KMS-11 (cell line): ENCODE data around the gene CCNDBP1.

ENCODE experiments used
- H2AFZ ChIP-seq: fragments of 200-600 bp; sonication (generic); 2 replicates; pipeline ENCODE4 v1.6.1; 2016; ENCODE audit warnings: antibody characterized with exemption, mixed run types, low read depth
- H3K27ac ChIP-seq: fragments of 200-600 bp; sonication (generic); 2 replicates; pipeline ENCODE4 v1.6.1; 2016; ENCODE audit warnings: mild to moderate bottlenecking, mixed run types
- H3K27me3 ChIP-seq: fragments of 200-600 bp; sonication (generic); 2 replicates; pipeline ENCODE4 v1.6.1; 2017; ENCODE audit warnings: mild to moderate bottlenecking, low read depth, mixed run types, moderate library complexity; ENCODE audit not compliant: insufficient read depth
- H3K36me3 ChIP-seq: fragments of 200-600 bp; sonication (generic); 2 replicates; pipeline ENCODE4 v1.6.1; 2017; ENCODE audit warnings: mild to moderate bottlenecking, mixed run types; ENCODE audit not compliant: insufficient read depth
- H3K4me1 ChIP-seq: fragments of 200-600 bp; sonication (generic); 2 replicates; pipeline ENCODE4 v1.6.1; 2016; ENCODE audit warnings: mild to moderate bottlenecking, low read depth, mixed run types; ENCODE audit not compliant: poor library complexity, severe bottlenecking
- H3K4me2 ChIP-seq: fragments of 200-600 bp; sonication (generic); 2 replicates; pipeline ENCODE4 v1.7.0; 2016; ENCODE audit warnings: mild to moderate bottlenecking, mixed run types
- H3K4me3 ChIP-seq: fragments of 200-600 bp; sonication (generic); IDR thresholded peaks from 2 replicates; pipeline ENCODE4 v1.6.1; 2017; ENCODE audit warnings: low read depth, low read length, mixed read lengths; ENCODE audit not compliant: insufficient read depth
- H3K79me2 ChIP-seq: fragments of 200-600 bp; sonication (generic); 2 replicates; pipeline ENCODE4 v1.6.1; 2016; ENCODE audit warnings: low read depth, mixed run types; ENCODE audit not compliant: insufficient read depth
- H3K9ac ChIP-seq: fragments of 200-600 bp; sonication (generic); 2 replicates; pipeline ENCODE4 v1.6.1; 2016; ENCODE audit warnings: mild to moderate bottlenecking, mixed run types
- H4K20me1 ChIP-seq: fragments of 200-600 bp; sonication (generic); 2 replicates; pipeline ENCODE4 v1.6.1; 2016; ENCODE audit warnings: mild to moderate bottlenecking, mixed run types; ENCODE audit not compliant: insufficient read depth
- CTCF ChIP-seq: fragments of 200-600 bp; sonication (generic); conservative IDR thresholded peaks from 2 replicates; pipeline ENCODE4 v1.6.1; 2017; ENCODE audit warnings: low read depth, mild to moderate bottlenecking, antibody characterized with exemption, low read length, moderate library complexity, mixed read lengths

CCNDBP1 gene

GRCh38 chr15:43218908-43219706 is 33.9 kb downstream of the CCNDBP1 start:
- H3K27me3 ChIP-seq = no peaks in the 10 kb centered on the region
- H3K4me1 ChIP-seq = no peaks in the 10 kb centered on the region
- no peaks in the 10 kb centered on the region for H3K36me3 ChIP-seq
- no peaks in the 10 kb centered on the region for H3K79me2 ChIP-seq
- H2AFZ ChIP-seq = no peak overlapping the region
- H3K4me3 ChIP-seq = no peak overlapping the region
- H3K27ac ChIP-seq = no peak overlapping the region
- no peak overlapping the region for H3K4me2 ChIP-seq
- no peaks in the 10 kb centered on the region for H4K20me1 ChIP-seq
- H3K9ac ChIP-seq = no peak overlapping the region
- no peak for TF ChIP-seq CTCF

GRCh38 chr15:43219929-43220928 is 35.0 kb downstream of the CCNDBP1 start:
- Histone ChIP-seq H3K9ac (no peak overlapping the region), H4K20me1 (no peaks in the 10 kb centered on the region), H2AFZ (no peak overlapping the region), H3K4me2 (no peak overlapping the region), H3K36me3 (no peaks in the 10 kb centered on the region), H3K27ac (no peak overlapping the region), H3K4me3 (no peak overlapping the region), H3K4me1 (no peaks in the 10 kb centered on the region), H3K79me2 (no peaks in the 10 kb centered on the region), H3K27me3 (no peaks in the 10 kb centered on the region)
- no peak for TF ChIP-seq CTCF

- H3K9ac ChIP-seq = no peak within 1 kb of the TSS
Observed at GRCh38 chr15:43220991-43221403, 35.8 kb downstream of the CCNDBP1 start, which contains the start of gene EPB42. TSS of gene EPB42 (minus strand) at chr15:43221018. CDS start at chr15:43220825, 193 bp downstream.

More at GRCh38 chr15:43220991-43221403, 35.8 kb downstream of the CCNDBP1 start, which contains the start of gene EPB42:
- H4K20me1 ChIP-seq = no peaks in the 10 kb centered on the region
- no peak for TF ChIP-seq CTCF
- H3K36me3 ChIP-seq = no peaks in the 10 kb centered on the region
- no peaks in the 10 kb centered on the region for H3K27me3 ChIP-seq
- no peak within 1 kb of the TSS for H3K4me2 ChIP-seq
- no peak within 1 kb of the TSS for H3K27ac ChIP-seq
- no peak within 1 kb of the TSS for H2AFZ ChIP-seq
- H3K79me2 ChIP-seq = no peaks in the 10 kb centered on the region
- H3K4me1 ChIP-seq = no peaks in the 10 kb centered on the region
- H3K4me3 ChIP-seq = no peak within 1 kb of the TSS
